ENCODE measurements around the gene HSD17B2. TPM values are rescaled to one million over a fixed set of nuclear protein-coding genes. Genes with fewer than 3 reads are reported as not detected.

Gene HSD17B2, protein sequence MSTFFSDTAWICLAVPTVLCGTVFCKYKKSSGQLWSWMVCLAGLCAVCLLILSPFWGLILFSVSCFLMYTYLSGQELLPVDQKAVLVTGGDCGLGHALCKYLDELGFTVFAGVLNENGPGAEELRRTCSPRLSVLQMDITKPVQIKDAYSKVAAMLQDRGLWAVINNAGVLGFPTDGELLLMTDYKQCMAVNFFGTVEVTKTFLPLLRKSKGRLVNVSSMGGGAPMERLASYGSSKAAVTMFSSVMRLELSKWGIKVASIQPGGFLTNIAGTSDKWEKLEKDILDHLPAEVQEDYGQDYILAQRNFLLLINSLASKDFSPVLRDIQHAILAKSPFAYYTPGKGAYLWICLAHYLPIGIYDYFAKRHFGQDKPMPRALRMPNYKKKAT
- total RNA-seq (2012; rRNA removed) (0.18 and 0.28 TPM in 2 replicates), polyA plus RNA-seq (2012; rRNA removed) (0.12 TPM in 1 of 2 replicates, not detected in the other), Bru-seq, nascent RNA (percentile 62 among the genes with signal in this experiment), BruChase-seq, experiment 1, labeled RNA remaining after a 6-hour chase (percentile 54 among the genes with signal in this experiment), BruChase-seq, experiment 2, labeled RNA remaining after a 2-hour chase (percentile 45 among the genes with signal in this experiment)
- polyA plus RNA-seq (2012; cell fraction: cytosol; rRNA removed) = 0.08 and 0.13 TPM in 2 replicates
- 0.09 and 0.11 TPM in 2 replicates for polyA plus RNA-seq (2012; cell fraction: nucleus; rRNA removed; ENCODE audit: low replicate concordance)
- long read RNA-seq, transcript HSD17B2-201 (5 exons, 1,455 nt) = major isoform, 13 of 14 reads
- long read RNA-seq, partial matches to known transcripts = 0 of 14 reads
- long read RNA-seq, other reads (novel, unspliced or antisense) = 1 of 14 reads

DNA sequence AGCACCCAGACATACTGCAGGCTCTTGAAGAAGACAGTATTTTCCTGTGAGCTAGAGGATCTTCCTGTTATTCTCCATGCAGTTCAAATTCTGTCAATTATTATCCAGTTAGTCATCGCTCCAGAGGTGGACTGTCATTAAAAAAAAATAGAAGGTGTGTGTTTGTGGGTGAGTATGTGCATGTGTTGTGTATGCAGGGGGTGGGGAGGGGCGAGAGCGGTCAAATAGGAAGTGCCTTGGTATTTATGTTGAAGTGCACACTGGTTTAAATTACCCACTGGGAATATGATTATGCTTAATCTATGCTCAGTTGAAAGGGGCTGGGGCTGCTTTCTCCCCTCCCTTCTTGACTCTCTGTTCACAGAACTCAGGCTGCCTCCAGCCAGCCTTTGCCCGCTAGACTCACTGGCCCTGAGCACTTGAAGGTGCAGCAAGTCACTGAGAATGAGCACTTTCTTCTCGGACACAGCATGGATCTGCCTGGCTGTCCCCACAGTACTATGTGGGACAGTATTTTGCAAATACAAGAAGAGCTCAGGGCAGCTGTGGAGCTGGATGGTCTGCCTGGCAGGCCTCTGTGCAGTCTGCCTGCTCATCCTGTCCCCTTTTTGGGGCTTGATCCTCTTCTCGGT, at the start of gene HSD17B2:
Gene HSD17B2, plus strand, starts transcription at position 273 of the 632 bp plus-strand sequence. Its CDS starts 172 bp downstream, at position 445.
- CTCF ChIA-PET = interaction anchor here (0.5 to 1.2 kb wide), 3 partner anchors 34 to 196 kb away, joined by 3 to 6 read pairs (median 4); no protein-coding TSS in a partner anchor
- dilution Hi-C loops (cut with HindIII; ENCODE audit: low sequenced_read_pairs, unreplicated experiment) = no loop called here

More for the DNA sequence above, at the start of gene HSD17B2:
- DNase-seq = peak; percentile 7
- Histone ChIP-seq H3K27me3 (ENCODE audit: control insufficient read depth, insufficient read depth, low read length) (no peaks in the 10 kb centered on the region), H3K14ac (replicated peaks; ENCODE audit: low read depth, low read length) (peak within 1 kb of the TSS; percentile 77), H3K4ac (ENCODE audit: low read depth, low read length) (peak within 1 kb of the TSS; percentile 79), H3K4me1 (ENCODE audit: control insufficient read depth, insufficient read depth, low read length) (peaks cover 16% of the 10 kb centered on the region), H2BK15ac (ENCODE audit: low read depth, low read length) (peak within 1 kb of the TSS; percentile 72; the same call in 2 of the 3 replicates), H4K91ac (ENCODE audit: insufficient read depth, low read depth, low read length) (peak within 1 kb of the TSS; percentile 88), H3K4me3 (ENCODE audit: insufficient read depth, low read depth, low read length) (peak within 1 kb of the TSS; percentile 27), H3K18ac (ENCODE audit: low read depth, low read length) (peak within 1 kb of the TSS; percentile 87), H3K9ac (ENCODE audit: low read depth, low read length) (peak within 1 kb of the TSS; percentile 87), H2BK120ac (ENCODE audit: low read depth, low read length) (peak within 1 kb of the TSS; percentile 78), H3K4me2 (ENCODE audit: low read depth, low read length) (peak within 1 kb of the TSS; percentile 57), H3K9me3 (ENCODE audit: control insufficient read depth, insufficient read depth, low read length) (no peaks in the 10 kb centered on the region), H2AFZ (replicated peaks; ENCODE audit: low read length, poor library complexity) (peak within 1 kb of the TSS; percentile 58), H2BK20ac (ENCODE audit: low read depth, low read length) (peak within 1 kb of the TSS; percentile 90), H3K23ac (ENCODE audit: low read depth, low read length) (peak within 1 kb of the TSS; percentile 60), H4K8ac (ENCODE audit: low read depth in 2 of 2, low read length in 2 of 2) (peak within 1 kb of the TSS; percentile 64 to 74), H4K20me1 (ENCODE audit: insufficient read depth, low read length) (no peaks in the 10 kb centered on the region), H3K79me1 (ENCODE audit: low read depth in 1 of 2, low read length in 2 of 2) (no peaks in the 10 kb centered on the region; a peak in 1 of 4 replicates), H3K56ac (ENCODE audit: extremely low read depth, insufficient read depth, low read length) (peak within 1 kb of the TSS; percentile 54), H3K9me1 (ENCODE audit: insufficient read depth, low read length) (0 out of 2 replicates have a peak, but pooled peaks cover 3% of the 10 kb centered on the region), H3K27ac (ENCODE audit: insufficient read depth, low read length) (peak within 1 kb of the TSS; percentile 97), H2AK5ac (ENCODE audit: low read depth, low read length) (peak within 1 kb of the TSS; percentile 37), H2AK9ac (replicated peaks; ENCODE audit: low read depth, low read length, poor library complexity) (no peak within 1 kb of the TSS), H2BK5ac (ENCODE audit: low read depth, low read length, poor library complexity, severe bottlenecking) (peak within 1 kb of the TSS; percentile 44), H3K36me3 (ENCODE audit: control insufficient read depth, insufficient read depth, low read length) (no peaks in the 10 kb centered on the region), H4K5ac (ENCODE audit: low read depth, low read length) (peak within 1 kb of the TSS; percentile 93)
- POLR2A ChIA-PET (ENCODE audit: unreplicated experiment) = no interaction called here
- in situ Hi-C loops (cut with MboI; ENCODE audit: low sequenced_read_pairs) = loop anchor here (5.0 kb wide), 1 partner anchor 192 kb away; no protein-coding TSS in a partner anchor
- 0 out of 2 replicates have a peak, but pooled peaks have one; percentile 15 for ATAC-seq (ENCODE audit: low read depth)
- intact Hi-C loops (cut with micrococcal nuclease) = no loop called here
- BruUV-seq (replicated peaks) = TSS peak; percentile 66
- WGBS, 2 experiments (ENCODE audit: extremely low coverage in 2 of 2, insufficient read length in 1 of 2) = 20% methylated on average over 1 of the region's 6 CpGs; no CpG with 5 or more reads in 1 of the 2 experiments
- TF ChIP-seq BHLHE40 (IDR thresholded peaks at IDR 0.05; ENCODE audit: low read depth, low read length) (no peak), RFX5 (IDR thresholded peaks at IDR 0.05; ENCODE audit: low read depth, low read length) (no peak)
- TF ChIP-seq, protein P1, sequence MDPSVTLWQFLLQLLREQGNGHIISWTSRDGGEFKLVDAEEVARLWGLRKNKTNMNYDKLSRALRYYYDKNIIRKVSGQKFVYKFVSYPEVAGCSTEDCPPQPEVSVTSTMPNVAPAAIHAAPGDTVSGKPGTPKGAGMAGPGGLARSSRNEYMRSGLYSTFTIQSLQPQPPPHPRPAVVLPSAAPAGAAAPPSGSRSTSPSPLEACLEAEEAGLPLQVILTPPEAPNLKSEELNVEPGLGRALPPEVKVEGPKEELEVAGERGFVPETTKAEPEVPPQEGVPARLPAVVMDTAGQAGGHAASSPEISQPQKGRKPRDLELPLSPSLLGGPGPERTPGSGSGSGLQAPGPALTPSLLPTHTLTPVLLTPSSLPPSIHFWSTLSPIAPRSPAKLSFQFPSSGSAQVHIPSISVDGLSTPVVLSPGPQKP (IDR thresholded peaks at IDR 0.05; ENCODE audit: borderline replicate concordance, low read depth, low read length) = no peak

Data from IMR-90 (cell line).